GM13976 (cell line): ENCODE data around the gene COL17A1.

Experiments
- DNase-seq: peaks from one replicate; pipeline ENCODE4 v3.0.0; 2012; ENCODE audit warnings: low spot score
- in situ Hi-C: fragments of 300-500 bp; cut with MboI; formaldehyde crosslinking; loops from one replicate; pipeline ENCODE4 v1.12.0; 2022; ENCODE audit warnings: low sequenced_read_pairs, mixed read lengths, inconsistent platforms; ENCODE audit not compliant: unreplicated experiment
- TF ChIP-seq, protein P1 (sequence below): IDR thresholded peaks from 2 replicates; pipeline ENCODE4 v1.5.1; 2012; ENCODE audit warnings: borderline replicate concordance, mild to moderate bottlenecking; ENCODE audit not compliant: insufficient read depth; ENCODE audit errors: extremely low read depth, missing control alignments, control extremely low read depth

COL17A1 gene

DNA sequence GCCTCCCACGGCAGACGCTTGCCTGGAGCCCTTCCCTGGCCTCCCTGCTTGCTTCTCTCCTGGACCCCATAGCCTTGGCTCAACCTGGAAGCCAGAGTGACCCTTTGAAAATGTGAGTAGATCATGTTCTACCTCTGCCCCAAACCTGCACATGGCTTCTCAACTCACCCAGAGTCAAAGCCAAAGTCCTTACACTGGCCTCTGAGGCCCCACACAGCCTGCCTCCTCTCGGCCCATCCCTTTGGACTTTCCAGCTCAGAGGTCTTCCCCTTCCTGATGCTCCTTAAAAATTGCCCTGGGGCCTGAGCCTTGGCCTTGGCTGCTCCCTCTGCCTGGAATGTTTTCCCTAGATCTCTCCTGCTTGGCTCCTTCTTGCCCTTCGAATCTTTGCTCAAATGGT is 32.5 kb downstream of the COL17A1 start:
- in situ Hi-C loops: no loop called here
- TF ChIP-seq, protein P1, sequence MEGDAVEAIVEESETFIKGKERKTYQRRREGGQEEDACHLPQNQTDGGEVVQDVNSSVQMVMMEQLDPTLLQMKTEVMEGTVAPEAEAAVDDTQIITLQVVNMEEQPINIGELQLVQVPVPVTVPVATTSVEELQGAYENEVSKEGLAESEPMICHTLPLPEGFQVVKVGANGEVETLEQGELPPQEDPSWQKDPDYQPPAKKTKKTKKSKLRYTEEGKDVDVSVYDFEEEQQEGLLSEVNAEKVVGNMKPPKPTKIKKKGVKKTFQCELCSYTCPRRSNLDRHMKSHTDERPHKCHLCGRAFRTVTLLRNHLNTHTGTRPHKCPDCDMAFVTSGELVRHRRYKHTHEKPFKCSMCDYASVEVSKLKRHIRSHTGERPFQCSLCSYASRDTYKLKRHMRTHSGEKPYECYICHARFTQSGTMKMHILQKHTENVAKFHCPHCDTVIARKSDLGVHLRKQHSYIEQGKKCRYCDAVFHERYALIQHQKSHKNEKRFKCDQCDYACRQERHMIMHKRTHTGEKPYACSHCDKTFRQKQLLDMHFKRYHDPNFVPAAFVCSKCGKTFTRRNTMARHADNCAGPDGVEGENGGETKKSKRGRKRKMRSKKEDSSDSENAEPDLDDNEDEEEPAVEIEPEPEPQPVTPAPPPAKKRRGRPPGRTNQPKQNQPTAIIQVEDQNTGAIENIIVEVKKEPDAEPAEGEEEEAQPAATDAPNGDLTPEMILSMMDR: no peak
- no peak for DNase-seq

DNA sequence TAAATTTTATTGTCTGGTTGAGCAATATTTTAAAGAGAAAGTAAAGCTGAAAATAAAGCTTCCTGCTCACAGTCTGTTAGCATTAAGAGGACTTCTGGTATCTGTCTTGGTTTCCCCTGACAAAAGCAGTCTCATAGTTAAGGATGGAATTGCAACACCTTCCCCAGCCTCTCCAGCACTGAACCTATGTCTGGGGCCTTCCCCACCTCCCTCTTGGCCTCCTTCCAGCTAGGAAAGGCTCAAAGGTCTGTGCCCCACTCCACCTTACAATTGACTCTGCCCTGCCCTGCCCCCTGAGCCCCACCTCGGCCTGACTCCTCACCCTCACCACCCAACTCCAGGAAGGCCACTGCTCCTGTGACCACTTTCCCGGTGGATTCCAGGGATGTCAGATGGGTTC is 33.2 kb downstream of the COL17A1 start:
- no peak for DNase-seq
- in situ Hi-C loops: no loop called here
- TF ChIP-seq, protein P1: no peak

DNA sequence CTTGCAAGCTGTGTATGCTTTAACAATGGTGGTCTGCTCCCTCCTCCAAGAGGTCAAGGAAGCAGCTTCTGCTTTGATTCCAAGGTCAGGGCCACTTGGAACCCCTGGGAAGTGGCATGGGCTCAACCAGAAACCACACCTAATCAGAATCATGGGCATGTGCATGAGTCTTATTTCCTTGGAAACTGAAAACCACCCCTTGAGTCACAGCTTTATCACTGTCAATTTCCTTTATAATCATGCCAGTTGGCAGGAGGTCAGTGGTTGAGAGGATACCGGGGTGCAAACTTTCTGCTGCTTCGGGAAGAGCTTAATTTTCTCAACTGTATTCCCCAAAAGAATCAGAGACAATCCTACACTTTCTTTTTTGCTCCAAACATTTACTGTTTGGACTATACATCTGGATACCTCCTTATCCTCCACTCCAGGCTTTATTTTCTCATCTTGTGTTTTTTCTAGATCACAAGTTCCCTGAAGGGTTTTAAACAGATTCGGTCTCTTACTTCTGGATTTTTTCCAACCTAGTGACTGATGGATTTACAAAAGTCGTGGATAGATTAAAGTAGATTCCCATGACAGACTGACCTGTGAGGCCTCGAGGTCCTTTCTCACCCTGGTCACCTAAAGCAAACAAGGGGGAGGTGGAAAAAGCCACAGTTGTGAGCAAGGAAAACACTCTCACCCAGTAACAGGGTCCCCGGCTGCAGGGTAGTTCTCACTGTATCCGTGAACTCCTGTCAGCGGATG is 36.0 kb downstream of the COL17A1 start:
- in situ Hi-C loops: no loop called here
- no peak for DNase-seq
- TF ChIP-seq, protein P1: no peak

DNA sequence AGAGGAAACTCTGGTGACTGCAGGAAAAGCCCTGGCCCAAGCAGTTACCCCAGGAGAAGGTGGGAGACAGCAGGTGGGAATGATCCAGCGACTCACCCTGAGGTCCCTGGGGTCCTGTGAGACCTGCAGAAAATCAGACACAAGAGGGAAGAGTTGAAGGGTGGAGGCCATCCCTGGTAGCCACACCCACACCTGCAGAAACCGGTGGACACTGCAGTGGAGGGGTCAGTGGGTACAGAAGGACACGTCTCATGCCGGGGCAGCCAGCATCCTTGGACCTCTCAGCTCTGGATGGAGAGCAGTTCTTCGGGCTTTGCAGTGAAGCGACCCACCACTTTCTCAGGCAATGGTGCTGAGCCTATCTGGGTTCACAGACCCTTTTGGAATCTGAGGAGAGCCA is 39.0 kb downstream of the COL17A1 start:
- in situ Hi-C loops: no loop called here
- no peak for DNase-seq
- TF ChIP-seq, protein P1: no peak

DNA sequence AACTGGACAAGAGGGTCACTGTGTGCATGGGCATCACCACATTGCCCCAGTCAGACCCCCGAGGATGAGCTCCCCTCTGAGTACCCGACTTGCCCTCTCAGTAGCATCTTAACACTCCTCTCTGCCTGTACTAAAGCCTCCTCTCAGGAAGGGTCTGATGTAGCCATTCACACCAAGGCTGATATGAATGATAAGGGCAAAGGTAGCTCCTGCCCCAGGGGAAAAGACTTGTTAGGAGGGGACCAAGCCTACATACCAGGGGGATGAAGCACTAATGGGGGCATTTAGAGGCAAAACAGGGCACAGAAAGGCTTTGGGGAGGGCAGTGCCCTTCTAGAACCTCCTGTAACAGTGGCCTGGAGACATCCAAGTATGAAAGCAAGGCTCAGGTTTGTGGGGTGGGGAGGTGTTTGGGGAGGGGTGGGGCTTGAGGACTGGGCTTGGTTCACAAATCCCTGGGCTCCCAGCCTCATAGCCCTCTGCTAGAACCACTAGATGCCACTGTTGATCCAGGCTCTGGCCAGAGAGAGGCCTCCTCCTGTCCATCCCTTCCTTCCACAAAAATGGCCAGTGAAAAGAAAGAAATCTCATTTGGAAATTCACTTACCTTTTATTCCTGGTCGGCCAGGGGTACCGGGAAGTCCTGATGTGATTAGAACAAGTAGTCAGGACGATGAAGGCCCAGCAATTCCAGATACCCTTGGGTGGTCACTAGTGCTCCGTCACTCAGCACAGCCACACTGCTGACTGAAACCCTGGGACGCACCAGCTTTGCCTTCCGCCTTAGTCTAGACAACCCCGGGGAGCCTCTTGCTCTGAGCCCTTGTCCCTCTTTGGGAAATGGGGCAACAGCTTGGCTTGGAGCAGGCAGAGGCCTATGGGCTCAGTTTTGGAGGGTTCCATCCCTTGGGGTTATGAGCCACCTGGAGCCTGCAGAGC is 40.3 kb downstream of the COL17A1 start:
- in situ Hi-C loops: no loop called here
- TF ChIP-seq, protein P1: no peak
- peak; percentile 48 for DNase-seq

DNA sequence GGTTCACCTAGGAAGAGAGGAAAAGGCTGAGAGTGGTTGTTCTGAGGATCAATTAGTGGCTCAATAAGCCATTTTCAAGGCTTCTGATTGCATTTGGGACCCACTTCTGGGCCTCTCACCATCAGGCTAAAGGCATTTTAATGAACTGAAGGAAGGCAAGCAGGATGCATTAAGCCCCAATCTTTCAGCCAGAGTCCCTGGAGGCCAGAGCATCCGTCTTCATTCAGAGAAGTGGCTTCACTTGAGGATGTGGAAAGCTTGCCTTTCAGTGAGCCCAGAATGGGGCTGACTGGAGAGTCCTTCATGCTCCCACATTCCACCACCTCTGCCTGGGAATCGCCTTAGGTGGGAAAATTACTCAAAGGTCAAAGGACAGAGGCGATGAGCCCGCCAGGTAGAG is 41.8 kb downstream of the COL17A1 start:
- TF ChIP-seq, protein P1: no peak
- in situ Hi-C loops: no loop called here
- peak; percentile 6 for DNase-seq
